WI38 (cell line): ENCODE data around the gene MBP.

Experiments
- H3K4me3 ChIP-seq: 2 replicates; pipeline ENCODE4 v1.5.1; 2011; ENCODE audit warnings: low read depth, mild to moderate bottlenecking, control low read depth, low read length
- TF ChIP-seq, protein P1 (sequence below): IDR thresholded peaks from 2 replicates; pipeline ENCODE4 v1.5.1; 2012; ENCODE audit warnings: low read depth, mild to moderate bottlenecking, control low read depth, low read length

MBP gene

DNA sequence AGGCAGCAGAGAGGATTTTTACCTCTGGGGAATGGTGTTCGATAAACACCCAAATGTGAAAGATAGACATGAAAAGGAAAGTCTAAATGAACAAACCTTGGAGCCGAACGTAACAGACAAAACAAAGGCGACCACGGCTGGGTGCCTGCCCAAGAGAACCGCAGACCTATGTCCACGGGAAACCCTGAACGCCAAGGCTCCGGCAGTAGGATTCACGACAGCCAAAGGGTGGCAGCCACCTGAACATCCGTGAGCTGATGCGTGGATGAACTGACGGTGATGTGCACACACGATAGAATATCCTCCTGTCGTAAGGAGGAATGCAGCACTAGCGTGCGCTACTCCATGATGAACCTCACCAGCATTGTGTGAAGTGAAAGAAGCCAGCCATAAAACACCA, 85.6 kb downstream of the MBP start:
- TF ChIP-seq, protein P1, sequence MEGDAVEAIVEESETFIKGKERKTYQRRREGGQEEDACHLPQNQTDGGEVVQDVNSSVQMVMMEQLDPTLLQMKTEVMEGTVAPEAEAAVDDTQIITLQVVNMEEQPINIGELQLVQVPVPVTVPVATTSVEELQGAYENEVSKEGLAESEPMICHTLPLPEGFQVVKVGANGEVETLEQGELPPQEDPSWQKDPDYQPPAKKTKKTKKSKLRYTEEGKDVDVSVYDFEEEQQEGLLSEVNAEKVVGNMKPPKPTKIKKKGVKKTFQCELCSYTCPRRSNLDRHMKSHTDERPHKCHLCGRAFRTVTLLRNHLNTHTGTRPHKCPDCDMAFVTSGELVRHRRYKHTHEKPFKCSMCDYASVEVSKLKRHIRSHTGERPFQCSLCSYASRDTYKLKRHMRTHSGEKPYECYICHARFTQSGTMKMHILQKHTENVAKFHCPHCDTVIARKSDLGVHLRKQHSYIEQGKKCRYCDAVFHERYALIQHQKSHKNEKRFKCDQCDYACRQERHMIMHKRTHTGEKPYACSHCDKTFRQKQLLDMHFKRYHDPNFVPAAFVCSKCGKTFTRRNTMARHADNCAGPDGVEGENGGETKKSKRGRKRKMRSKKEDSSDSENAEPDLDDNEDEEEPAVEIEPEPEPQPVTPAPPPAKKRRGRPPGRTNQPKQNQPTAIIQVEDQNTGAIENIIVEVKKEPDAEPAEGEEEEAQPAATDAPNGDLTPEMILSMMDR: no peak
- no peak overlapping the region for H3K4me3 ChIP-seq

DNA sequence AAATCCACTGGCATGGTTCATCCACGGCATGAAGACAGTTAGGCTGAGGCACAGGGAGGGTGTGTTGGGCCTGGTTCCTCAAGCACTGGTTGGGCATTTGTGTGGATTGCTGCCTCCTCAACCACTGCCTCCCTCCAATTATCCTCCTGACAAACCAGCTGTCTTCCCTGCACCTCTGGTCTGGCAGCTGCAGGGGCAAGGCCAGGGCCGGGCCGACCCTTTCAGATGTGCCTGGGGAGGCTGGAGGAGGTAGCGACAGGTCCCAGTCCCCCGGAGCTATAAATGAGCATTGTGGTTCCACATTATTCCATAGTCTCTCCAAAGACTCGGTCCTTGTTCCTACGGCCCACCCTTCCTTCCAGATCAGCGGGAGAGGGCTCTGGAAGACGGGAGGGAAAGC, 86.2 kb downstream of the MBP start:
- no peak overlapping the region for H3K4me3 ChIP-seq
- TF ChIP-seq, protein P1: no peak

DNA sequence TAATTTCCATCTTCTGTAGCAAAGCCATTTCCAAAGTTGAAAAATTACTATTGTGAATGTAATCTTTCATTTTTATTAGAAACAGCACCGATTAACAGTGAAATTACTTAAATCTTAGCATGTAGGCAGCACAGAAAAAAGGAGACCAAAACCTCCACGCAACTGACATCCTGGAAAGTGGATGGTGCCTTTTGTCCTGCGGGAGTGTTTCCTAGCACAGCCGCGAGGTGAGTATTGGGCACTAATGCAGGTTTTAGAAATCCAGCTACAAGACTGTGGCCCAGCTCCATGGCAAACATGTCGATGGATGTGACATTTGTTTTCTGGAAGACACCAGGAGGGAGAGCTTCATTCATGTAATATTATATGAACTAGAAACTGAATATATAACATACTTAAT, 86.9 kb downstream of the MBP start:
- no peak overlapping the region for H3K4me3 ChIP-seq
- TF ChIP-seq, protein P1: no peak

DNA sequence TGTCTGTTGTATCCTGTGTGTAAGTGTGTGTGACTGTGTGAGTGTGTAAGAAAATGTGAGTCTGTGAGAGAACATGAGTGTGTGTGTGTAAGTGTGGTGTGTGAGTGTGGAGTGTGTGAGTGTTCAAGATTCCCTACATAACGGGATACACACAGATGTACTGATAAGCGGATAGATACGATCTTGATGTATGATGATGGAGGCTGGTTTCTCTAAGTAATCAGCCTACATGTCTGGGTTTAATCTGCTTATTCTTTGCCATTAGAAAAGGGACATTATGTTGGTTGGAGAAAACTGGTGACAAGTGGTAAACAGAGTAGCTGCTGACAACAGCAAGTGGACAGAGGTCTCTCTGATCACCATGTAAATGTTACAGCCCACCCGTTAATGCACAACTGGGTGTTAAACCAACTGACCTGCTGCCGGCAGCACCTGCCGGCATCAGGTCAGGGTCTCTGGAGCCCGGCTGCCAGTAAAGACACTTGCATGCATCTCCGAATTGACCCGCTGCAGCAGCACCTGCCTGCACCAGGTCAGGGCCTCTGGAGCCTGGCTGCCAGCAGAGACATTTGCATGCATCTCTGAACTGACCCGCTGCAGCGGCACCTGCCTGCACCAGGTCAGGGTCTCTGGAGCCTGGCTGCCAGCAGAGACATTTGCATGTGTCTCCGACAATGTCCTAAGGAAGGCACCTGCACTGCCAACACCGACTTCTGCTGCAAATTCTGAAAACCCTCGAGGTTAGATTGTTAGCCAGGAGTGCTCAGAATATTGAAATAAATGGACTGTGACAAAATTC, 87.5 kb downstream of the MBP start:
- TF ChIP-seq, protein P1: no peak
- H3K4me3 ChIP-seq: no peak overlapping the region

DNA sequence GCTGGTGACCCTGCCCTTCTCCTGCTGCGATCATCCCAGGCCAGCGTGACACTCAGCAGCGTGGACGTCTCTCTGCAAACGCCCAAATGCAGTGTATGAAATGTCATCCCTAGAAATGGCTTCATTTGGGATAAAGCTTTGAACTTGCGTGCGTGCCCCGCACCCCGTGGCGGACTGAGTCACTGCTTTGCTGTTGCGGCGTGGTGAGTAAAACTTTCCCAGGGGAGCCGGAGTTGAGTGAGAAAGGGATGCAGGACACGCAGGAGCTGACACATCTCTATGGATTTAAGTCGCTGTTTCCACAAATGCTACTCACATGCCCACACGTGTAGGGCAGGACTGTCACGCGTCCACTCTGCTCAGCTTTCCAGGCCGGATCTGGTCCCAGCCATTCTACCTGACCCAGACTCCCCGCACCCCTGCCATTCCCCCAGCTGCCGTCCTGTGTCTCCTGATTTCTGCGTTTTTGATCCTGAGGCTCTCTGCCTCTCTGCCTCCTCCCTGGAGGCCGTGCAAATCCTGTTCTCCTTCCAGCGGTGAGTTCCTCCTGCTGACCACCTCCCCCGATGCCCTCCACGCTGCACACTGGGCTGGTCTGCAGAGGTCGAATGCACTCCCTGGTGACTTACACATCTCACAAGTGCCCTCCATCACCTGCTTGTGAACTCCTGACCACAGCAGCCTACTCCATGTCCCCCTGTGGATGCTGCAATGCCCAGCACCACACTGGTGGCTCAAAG, 88.9 kb downstream of the MBP start:
- no peak overlapping the region for H3K4me3 ChIP-seq
- TF ChIP-seq, protein P1: no peak

DNA sequence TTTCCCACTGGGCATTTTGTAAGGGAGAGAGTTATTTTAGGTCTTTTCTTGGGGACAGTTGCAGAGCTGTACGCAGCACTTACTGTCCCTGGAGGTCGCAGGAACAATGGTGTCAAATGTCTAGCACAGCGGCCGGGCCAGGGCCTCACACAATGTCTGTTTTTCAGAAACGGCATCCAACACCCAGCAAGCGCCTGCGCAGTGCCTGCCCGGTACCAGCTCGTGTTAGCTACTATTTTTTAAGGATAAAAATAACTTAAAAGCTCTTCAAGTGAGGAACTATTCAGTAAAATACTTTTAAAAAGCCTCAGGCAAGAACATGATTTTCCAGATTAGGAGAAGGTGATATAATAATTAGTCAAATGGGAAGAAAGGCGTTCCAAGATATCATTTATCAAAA, 90.0 kb downstream of the MBP start:
- TF ChIP-seq, protein P1: no peak
- H3K4me3 ChIP-seq: no peak overlapping the region
